Measurements from ENCODE around the gene COL23A1.

The COL23A1 gene

DNA sequence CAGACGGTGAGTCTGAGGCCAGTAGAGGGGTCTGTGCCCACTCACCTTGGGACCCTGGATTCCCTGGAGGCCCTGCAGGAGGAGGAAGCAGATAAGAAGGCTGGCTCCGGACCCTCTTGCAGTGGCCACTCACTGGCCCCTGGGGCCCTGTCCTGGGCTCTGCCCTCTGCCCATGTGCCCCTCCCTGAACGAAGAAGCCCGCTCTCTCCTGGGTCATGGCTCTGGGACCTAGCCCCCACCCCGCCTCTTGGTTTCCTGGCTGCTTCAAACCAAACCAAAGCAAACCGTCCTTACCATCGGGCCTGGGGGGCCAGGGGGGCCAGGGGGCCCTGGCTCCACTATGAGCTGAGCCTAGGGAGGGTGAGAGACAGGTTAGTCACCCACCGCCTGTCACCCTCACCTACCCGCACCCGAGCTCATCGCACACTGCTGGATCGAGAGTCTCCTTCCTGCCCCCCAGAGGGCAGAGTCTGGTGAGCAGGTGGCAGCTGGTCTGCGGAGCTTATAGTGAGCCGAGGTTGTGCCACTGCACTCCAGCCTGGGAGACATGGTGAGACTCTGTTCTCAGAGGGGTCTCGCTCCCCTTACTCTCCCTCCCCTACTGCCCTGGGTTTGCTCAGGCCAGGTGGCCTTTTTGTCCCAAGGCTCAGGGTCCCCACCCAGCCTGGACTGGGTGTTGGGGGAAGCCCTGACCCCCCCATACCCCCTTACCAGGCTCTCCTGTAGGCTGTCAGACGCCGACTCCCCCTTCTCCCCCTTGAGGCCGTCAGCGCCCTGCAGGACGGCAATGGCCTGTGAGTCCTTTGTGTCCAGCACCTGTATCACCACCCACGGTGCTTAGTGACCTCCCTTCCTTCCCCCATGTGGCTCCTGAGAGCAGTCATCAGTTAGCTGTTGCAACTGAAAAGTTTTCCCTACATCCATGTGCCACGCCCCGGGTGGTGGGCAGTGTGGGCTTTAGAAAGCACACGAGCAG lies 342.4 kb downstream of the COL23A1 start:
- Histone ChIP-seq H3K27ac (ENCODE audit: low read depth, low read length) (no peak overlapping the region), H4K5ac (ENCODE audit: low read length) (no peak overlapping the region), H3K27me3 (ENCODE audit: insufficient read depth, low read length, poor library complexity) (no peaks in the 10 kb centered on the region), H2BK120ac (ENCODE audit: low read depth, low read length) (no peak overlapping the region), H3K4me3 (ENCODE audit: low read length) (no peak overlapping the region), H3K79me2 (ENCODE audit: control insufficient read depth, insufficient read depth, low read length) (no peaks in the 10 kb centered on the region), H2BK15ac (replicated peaks; ENCODE audit: low read depth) (no peak overlapping the region), H2BK5ac (ENCODE audit: low read length) (no peak overlapping the region), H4K8ac (ENCODE audit: low read depth, low read length) (no peak overlapping the region), H3K56ac (ENCODE audit: low read length) (no peak overlapping the region), H3K79me1 (ENCODE audit: low read length) (no peaks in the 10 kb centered on the region), H3K4me1 (ENCODE audit: control insufficient read depth, low read depth, low read length) (no peaks in the 10 kb centered on the region), H3K36me3 (ENCODE audit: control insufficient read depth, insufficient read depth, low read length) (no peaks in the 10 kb centered on the region), H2AK5ac (ENCODE audit: low read length) (no peak overlapping the region), H3K18ac (ENCODE audit: low read length) (no peak overlapping the region), H3K9ac (ENCODE audit: low read length) (no peak overlapping the region), H3K23ac (ENCODE audit: low read length) (no peak overlapping the region), H3K4me2 (ENCODE audit: low read length) (no peak overlapping the region), H3K4ac (ENCODE audit: low read depth, low read length) (no peak overlapping the region)
- no CpG with 5 or more reads among the region's 24 CpGs for WGBS (ENCODE audit: extremely low coverage, insufficient coverage, low lambda C conversion rate)
- DNase-seq: no peak

DNA sequence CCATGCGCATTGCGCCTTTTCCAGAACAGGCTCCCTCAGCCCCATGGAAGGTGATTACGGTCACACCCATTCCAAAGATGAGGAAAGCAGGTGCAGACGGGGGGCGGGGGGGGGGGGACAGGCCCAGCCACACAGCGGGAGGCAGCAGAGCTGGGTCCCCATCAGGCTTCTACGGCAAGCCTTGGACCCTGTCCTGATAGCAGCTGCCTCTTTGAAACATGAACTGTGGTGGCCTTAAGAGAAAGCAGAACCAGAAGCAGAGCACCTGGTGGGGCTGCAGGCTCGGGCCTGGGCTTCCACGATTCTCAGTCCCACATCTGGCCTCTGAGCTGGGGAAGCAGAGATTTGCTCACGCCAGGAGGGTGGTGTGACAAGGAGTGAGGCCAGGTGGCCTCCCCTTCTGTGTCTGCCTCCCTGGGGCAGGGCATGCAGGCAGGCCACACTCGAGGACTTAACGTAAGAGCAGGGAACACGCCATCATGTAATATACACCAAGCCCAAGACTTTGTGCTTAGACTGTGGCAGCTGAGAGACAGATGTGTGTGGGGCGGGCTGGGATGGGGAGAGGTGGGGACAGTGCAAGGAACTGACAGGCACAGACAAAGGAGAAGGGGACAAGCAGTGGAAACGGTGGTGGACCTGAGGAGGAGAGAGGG lies 343.4 kb downstream of the COL23A1 start:
- Histone ChIP-seq H3K36me3 (ENCODE audit: control insufficient read depth, insufficient read depth, low read length) (no peaks in the 10 kb centered on the region), H2BK5ac (ENCODE audit: low read length) (no peak overlapping the region), H3K4me3 (ENCODE audit: low read length) (no peak overlapping the region), H3K23ac (ENCODE audit: low read length) (no peak overlapping the region), H3K79me1 (ENCODE audit: low read length) (no peaks in the 10 kb centered on the region), H3K4me1 (ENCODE audit: control insufficient read depth, low read depth, low read length) (no peaks in the 10 kb centered on the region), H3K9ac (ENCODE audit: low read length) (no peak overlapping the region), H3K18ac (ENCODE audit: low read length) (no peak overlapping the region), H3K27me3 (ENCODE audit: insufficient read depth, low read length, poor library complexity) (no peaks in the 10 kb centered on the region), H3K4me2 (ENCODE audit: low read length) (no peak overlapping the region), H2BK120ac (ENCODE audit: low read depth, low read length) (no peak overlapping the region), H4K5ac (ENCODE audit: low read length) (no peak overlapping the region), H2BK15ac (replicated peaks; ENCODE audit: low read depth) (no peak overlapping the region), H3K79me2 (ENCODE audit: control insufficient read depth, insufficient read depth, low read length) (no peaks in the 10 kb centered on the region), H3K56ac (ENCODE audit: low read length) (peak overlapping the region; percentile 28), H3K27ac (ENCODE audit: low read depth, low read length) (no peak overlapping the region), H2AK5ac (ENCODE audit: low read length) (no peak overlapping the region), H3K4ac (ENCODE audit: low read depth, low read length) (no peak overlapping the region), H4K8ac (ENCODE audit: low read depth, low read length) (no peak overlapping the region)
- WGBS (ENCODE audit: extremely low coverage, insufficient coverage, low lambda C conversion rate): no CpG with 5 or more reads among the region's 15 CpGs
- DNase-seq: no peak

DNA sequence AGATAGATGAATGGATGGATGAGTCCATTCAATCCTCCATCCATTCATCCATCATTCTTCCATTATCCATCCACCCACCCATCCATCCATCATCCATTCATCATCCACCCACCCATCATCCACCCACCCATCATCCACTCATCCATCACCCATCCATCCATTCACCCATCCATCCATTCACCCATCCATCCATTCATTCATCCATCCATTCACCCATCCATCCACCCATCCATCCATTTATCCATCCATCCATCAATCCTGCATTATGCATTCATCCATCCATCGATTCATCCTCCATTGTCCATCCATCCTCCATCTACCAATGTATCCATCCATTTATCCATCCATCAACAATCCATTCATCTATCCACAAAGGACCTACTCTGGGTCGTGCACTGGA lies 344.8 kb downstream of the COL23A1 start:
- H3K4ac ChIP-seq (ENCODE audit: low read depth, low read length): no peak overlapping the region
- DNase-seq: no peak
- no peak overlapping the region for H2BK5ac ChIP-seq (ENCODE audit: low read length)
- H3K4me1 ChIP-seq (ENCODE audit: control insufficient read depth, low read depth, low read length): no peaks in the 10 kb centered on the region
- H3K23ac ChIP-seq (ENCODE audit: low read length): no peak overlapping the region
- no peak overlapping the region for H3K4me3 ChIP-seq (ENCODE audit: low read length)
- no CpG with 5 or more reads among the region's 2 CpGs for WGBS (ENCODE audit: extremely low coverage, insufficient coverage, low lambda C conversion rate)
- no peak overlapping the region for H2BK15ac ChIP-seq (replicated peaks; ENCODE audit: low read depth)
- H2BK120ac ChIP-seq (ENCODE audit: low read depth, low read length): no peak overlapping the region
- no peak overlapping the region for H3K56ac ChIP-seq (ENCODE audit: low read length)
- no peak overlapping the region for H2AK5ac ChIP-seq (ENCODE audit: low read length)
- no peak overlapping the region for H3K9ac ChIP-seq (ENCODE audit: low read length)
- no peaks in the 10 kb centered on the region for H3K27me3 ChIP-seq (ENCODE audit: insufficient read depth, low read length, poor library complexity)
- no peaks in the 10 kb centered on the region for H3K36me3 ChIP-seq (ENCODE audit: control insufficient read depth, insufficient read depth, low read length)
- no peaks in the 10 kb centered on the region for H3K79me1 ChIP-seq (ENCODE audit: low read length)
- H3K79me2 ChIP-seq (ENCODE audit: control insufficient read depth, insufficient read depth, low read length): no peaks in the 10 kb centered on the region
- no peak overlapping the region for H3K27ac ChIP-seq (ENCODE audit: low read depth, low read length)
- no peak overlapping the region for H3K4me2 ChIP-seq (ENCODE audit: low read length)
- H4K5ac ChIP-seq (ENCODE audit: low read length): no peak overlapping the region
- H3K18ac ChIP-seq (ENCODE audit: low read length): no peak overlapping the region
- H4K8ac ChIP-seq (ENCODE audit: low read depth, low read length): no peak overlapping the region

DNA sequence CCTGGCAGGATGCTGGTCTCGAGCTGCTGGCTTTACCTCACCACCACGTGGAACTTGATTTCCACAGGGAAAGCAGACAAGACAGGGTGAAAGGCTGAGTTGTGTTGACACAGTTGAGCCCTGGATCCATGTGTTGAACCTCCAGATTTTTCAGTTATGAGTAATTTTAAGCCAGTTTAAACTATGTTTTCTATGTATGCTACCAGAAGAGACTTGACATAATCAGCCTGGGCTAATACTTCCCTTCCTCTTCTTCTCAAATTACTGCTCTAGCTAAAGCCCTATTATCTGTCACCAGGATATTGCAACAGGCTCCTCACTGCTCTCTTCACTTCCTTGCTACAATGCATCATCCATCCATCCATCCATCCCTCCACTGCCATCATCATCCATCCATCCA lies 345.6 kb downstream of the COL23A1 start:
- WGBS (ENCODE audit: extremely low coverage, insufficient coverage, low lambda C conversion rate): no CpG with 5 or more reads among the region's 2 CpGs
- H3K4ac ChIP-seq (ENCODE audit: low read depth, low read length): no peak overlapping the region
- no peak for DNase-seq

DNA sequence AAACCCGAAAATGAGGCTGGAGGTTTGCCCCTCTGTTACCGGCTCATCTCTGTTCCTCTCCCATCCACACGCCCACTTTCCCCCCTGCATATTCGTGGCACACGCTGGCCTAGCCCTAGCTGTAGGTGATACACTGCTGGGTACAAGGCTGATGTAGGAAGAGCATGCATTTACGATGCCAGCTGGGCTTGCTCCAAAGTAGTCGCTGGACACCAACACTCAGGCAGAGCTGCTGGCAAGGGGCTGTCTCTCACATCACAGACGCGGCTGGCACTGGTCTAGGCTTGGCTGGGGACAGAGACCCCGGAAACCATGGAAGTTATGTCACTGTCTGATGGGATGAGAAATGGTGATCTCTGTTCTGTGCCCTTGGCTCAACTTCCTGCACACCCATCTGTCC lies 347.8 kb downstream of the COL23A1 start:
- H2BK120ac ChIP-seq (ENCODE audit: low read depth, low read length): no peak overlapping the region
- H3K4ac ChIP-seq (ENCODE audit: low read depth, low read length): no peak overlapping the region
- no peak overlapping the region for H3K27ac ChIP-seq (ENCODE audit: low read depth, low read length)
- H2AK5ac ChIP-seq (ENCODE audit: low read length): no peak overlapping the region
- H2BK5ac ChIP-seq (ENCODE audit: low read length): no peak overlapping the region
- H3K79me2 ChIP-seq (ENCODE audit: control insufficient read depth, insufficient read depth, low read length): no peaks in the 10 kb centered on the region
- no peak overlapping the region for H2BK15ac ChIP-seq (replicated peaks; ENCODE audit: low read depth)
- H3K79me1 ChIP-seq (ENCODE audit: low read length): no peaks in the 10 kb centered on the region
- H3K4me2 ChIP-seq (ENCODE audit: low read length): no peak overlapping the region
- no peak overlapping the region for H3K9ac ChIP-seq (ENCODE audit: low read length)
- no peaks in the 10 kb centered on the region for H3K27me3 ChIP-seq (ENCODE audit: insufficient read depth, low read length, poor library complexity)
- no peak overlapping the region for H3K18ac ChIP-seq (ENCODE audit: low read length)
- DNase-seq: no peak
- no peaks in the 10 kb centered on the region for H3K4me1 ChIP-seq (ENCODE audit: control insufficient read depth, low read depth, low read length)
- no peaks in the 10 kb centered on the region for H3K36me3 ChIP-seq (ENCODE audit: control insufficient read depth, insufficient read depth, low read length)
- H4K5ac ChIP-seq (ENCODE audit: low read length): no peak overlapping the region
- H4K8ac ChIP-seq (ENCODE audit: low read depth, low read length): no peak overlapping the region
- no CpG with 5 or more reads among the region's 10 CpGs for WGBS (ENCODE audit: extremely low coverage, insufficient coverage, low lambda C conversion rate)
- H3K4me3 ChIP-seq (ENCODE audit: low read length): no peak overlapping the region
- H3K23ac ChIP-seq (ENCODE audit: low read length): no peak overlapping the region
- no peak overlapping the region for H3K56ac ChIP-seq (ENCODE audit: low read length)

More for the DNA sequence above, 345.6 kb downstream of the COL23A1 start:
- H3K79me1 ChIP-seq (ENCODE audit: low read length): no peaks in the 10 kb centered on the region
- H2BK15ac ChIP-seq (replicated peaks; ENCODE audit: low read depth): no peak overlapping the region
- no peak overlapping the region for H4K5ac ChIP-seq (ENCODE audit: low read length)
- no peak overlapping the region for H3K4me2 ChIP-seq (ENCODE audit: low read length)
- H3K9ac ChIP-seq (ENCODE audit: low read length): no peak overlapping the region
- H3K36me3 ChIP-seq (ENCODE audit: control insufficient read depth, insufficient read depth, low read length): no peaks in the 10 kb centered on the region
- no peak overlapping the region for H3K23ac ChIP-seq (ENCODE audit: low read length)
- no peaks in the 10 kb centered on the region for H3K79me2 ChIP-seq (ENCODE audit: control insufficient read depth, insufficient read depth, low read length)
- H3K18ac ChIP-seq (ENCODE audit: low read length): no peak overlapping the region
- H2BK5ac ChIP-seq (ENCODE audit: low read length): no peak overlapping the region
- H2AK5ac ChIP-seq (ENCODE audit: low read length): no peak overlapping the region
- no peak overlapping the region for H2BK120ac ChIP-seq (ENCODE audit: low read depth, low read length)
- no peaks in the 10 kb centered on the region for H3K27me3 ChIP-seq (ENCODE audit: insufficient read depth, low read length, poor library complexity)
- no peak overlapping the region for H3K56ac ChIP-seq (ENCODE audit: low read length)
- no peak overlapping the region for H4K8ac ChIP-seq (ENCODE audit: low read depth, low read length)
- no peak overlapping the region for H3K27ac ChIP-seq (ENCODE audit: low read depth, low read length)
- H3K4me1 ChIP-seq (ENCODE audit: control insufficient read depth, low read depth, low read length): no peaks in the 10 kb centered on the region
- no peak overlapping the region for H3K4me3 ChIP-seq (ENCODE audit: low read length)

Measured in mesendoderm (in vitro differentiated cells).